H9 (cell line): ENCODE measurements around the gene CCDC33. TPM values are rescaled to one million over a fixed set of nuclear protein-coding genes. Genes with fewer than 3 reads are reported as not detected.

Source experiments
- DNase-seq: peaks from one replicate; pipeline ENCODE4 v3.0.0-alpha.2; 2017
- H2AFZ ChIP-seq: one replicate; pipeline ENCODE4 v1.6.1; 2013; ENCODE audit warnings: mild to moderate bottlenecking, low read length, control low read depth, moderate library complexity
- H2AK5ac ChIP-seq: 2 replicates; pipeline ENCODE4 v1.6.1; 2013; ENCODE audit warnings: low read length, control low read depth, mixed read lengths; ENCODE audit not compliant: insufficient read length
- H2BK120ac ChIP-seq: one replicate; pipeline ENCODE4 v1.6.1; 2013; ENCODE audit warnings: low read depth, mild to moderate bottlenecking, low read length, control low read depth, inconsistent platforms; ENCODE audit not compliant: poor library complexity, severe bottlenecking
- H2BK12ac ChIP-seq: 2 replicates; pipeline ENCODE4 v1.6.1; 2013; ENCODE audit warnings: low read length, control low read depth, mixed read lengths, low read depth; ENCODE audit not compliant: insufficient read length
- H2BK15ac ChIP-seq: 2 replicates; pipeline ENCODE4 v1.6.1; 2013; ENCODE audit warnings: low read depth, low read length, control low read depth
- H2BK20ac ChIP-seq: one replicate; pipeline ENCODE4 v1.6.1; 2013; ENCODE audit warnings: low read depth, mild to moderate bottlenecking, low read length, control low read depth, inconsistent platforms; ENCODE audit not compliant: poor library complexity, severe bottlenecking
- H2BK5ac ChIP-seq: 2 replicates; pipeline ENCODE4 v1.6.1; 2013; ENCODE audit warnings: low read length, control low read depth, mixed read lengths; ENCODE audit not compliant: insufficient read length
- H3K14ac ChIP-seq: 2 replicates; pipeline ENCODE4 v1.6.1; 2013; ENCODE audit warnings: low read length, control low read depth; ENCODE audit not compliant: insufficient read depth
- H3K18ac ChIP-seq: 2 replicates; pipeline ENCODE4 v1.6.1; 2013; ENCODE audit warnings: low read depth, mild to moderate bottlenecking, mixed read lengths, low read length, control low read depth; ENCODE audit not compliant: insufficient read length
- H3K23ac ChIP-seq: 2 replicates; pipeline ENCODE4 v1.6.1; 2013; ENCODE audit warnings: low read length, control low read depth, mixed read lengths, low read depth; ENCODE audit not compliant: insufficient read length
- H3K23me2 ChIP-seq: 2 replicates; pipeline ENCODE4 v1.6.1; 2013; ENCODE audit warnings: low read depth, mild to moderate bottlenecking, mixed read lengths, low read length, control low read depth; ENCODE audit not compliant: insufficient read length, poor library complexity, severe bottlenecking
- H3K27ac ChIP-seq: 2 replicates; pipeline ENCODE4 v1.5.1; 2013; ENCODE audit warnings: low read length, control low read depth, mixed read lengths, low read depth; ENCODE audit not compliant: insufficient read length
- H3K27me3 ChIP-seq: 2 replicates; pipeline ENCODE4 v1.6.1; 2013; ENCODE audit warnings: low read length, control low read depth, inconsistent platforms; ENCODE audit not compliant: insufficient read depth
- H3K4ac ChIP-seq: 2 replicates; pipeline ENCODE4 v1.6.1; 2013; ENCODE audit warnings: low read depth, mild to moderate bottlenecking, control low read depth, inconsistent platforms, low read length, moderate library complexity
- H3K4me1 ChIP-seq: 2 replicates; pipeline ENCODE4 v1.6.1; 2013; ENCODE audit warnings: low read length, control low read depth, inconsistent platforms; ENCODE audit not compliant: insufficient read depth
- H3K4me2 ChIP-seq: 2 replicates; pipeline ENCODE4 v1.6.1; 2013; ENCODE audit warnings: low read length, control low read depth, mixed read lengths; ENCODE audit not compliant: insufficient read length, insufficient read depth
- H3K56ac ChIP-seq: 2 replicates; pipeline ENCODE4 v1.6.1; 2013; ENCODE audit warnings: low read depth, mild to moderate bottlenecking, mixed read lengths, low read length, control low read depth; ENCODE audit not compliant: insufficient read length
- H3K79me1 ChIP-seq: 2 replicates; pipeline ENCODE4 v1.6.1; 2013; ENCODE audit warnings: low read depth, mild to moderate bottlenecking, moderate library complexity, low read length, control low read depth, inconsistent platforms; ENCODE audit not compliant: insufficient read depth, poor library complexity, severe bottlenecking
- H3K79me2 ChIP-seq: 2 replicates; pipeline ENCODE4 v1.6.1; 2013; ENCODE audit warnings: low read length, control low read depth, inconsistent platforms; ENCODE audit not compliant: insufficient read depth
- H3K9ac ChIP-seq: 2 replicates; pipeline ENCODE4 v1.6.1; 2013; ENCODE audit warnings: low read length, control low read depth, mixed read lengths; ENCODE audit not compliant: insufficient read length; ENCODE audit errors: extremely low read depth
- H3K9me3 ChIP-seq: one replicate; pipeline ENCODE4 v1.6.1; 2013; ENCODE audit warnings: low read depth, low read length, inconsistent platforms; ENCODE audit not compliant: control insufficient read depth
- H3T11ph ChIP-seq: one replicate; pipeline ENCODE4 v1.6.1; 2013; ENCODE audit warnings: mild to moderate bottlenecking, low read length, control low read depth, inconsistent platforms
- H4K20me1 ChIP-seq: one replicate; pipeline ENCODE4 v1.6.1; 2013; ENCODE audit not compliant: control insufficient read depth, insufficient read length, insufficient read depth
- H4K5ac ChIP-seq: 2 replicates; pipeline ENCODE4 v1.6.1; 2013; ENCODE audit warnings: low read depth, mild to moderate bottlenecking, mixed read lengths, low read length, control low read depth; ENCODE audit not compliant: insufficient read length
- H4K8ac ChIP-seq: replicated peaks from 2 replicates; pipeline ENCODE4 v1.6.1; 2013; ENCODE audit warnings: low read length, control low read depth, mixed read lengths, low read depth; ENCODE audit not compliant: insufficient read length
- H4K91ac ChIP-seq: 2 replicates; pipeline ENCODE4 v1.6.1; 2013; ENCODE audit warnings: low read depth, mild to moderate bottlenecking, moderate library complexity, mixed read lengths, low read length, control low read depth; ENCODE audit not compliant: insufficient read length
- H3K27ac Mint-ChIP-seq, 3 experiments: 2 replicates in 2 of 3; 3 replicates in 1 of 3; pipeline ENCODE4 v1.8.0; 2020 to 2021; ENCODE audit warnings: mixed read lengths in 3 of 3, mild to moderate bottlenecking in 1 of 3, moderate library complexity in 1 of 3
- H3K27me3 Mint-ChIP-seq: 2 replicates; pipeline ENCODE4 v1.8.0; 2021; ENCODE audit warnings: low read depth, mild to moderate bottlenecking, moderate library complexity, mixed read lengths
- H3K36me3 Mint-ChIP-seq, 3 experiments: 2 replicates in 2 of 3; 3 replicates in 1 of 3; pipeline ENCODE4 v1.8.0; 2020 to 2021; ENCODE audit warnings: low read depth in 3 of 3, mixed read lengths in 3 of 3; ENCODE audit not compliant: insufficient read depth in 1 of 3
- H3K4me1 Mint-ChIP-seq, 2 experiments: 2 replicates each; pipeline ENCODE4 v1.8.0; 2020; ENCODE audit warnings: mixed read lengths in 2 of 2
- H3K4me3 Mint-ChIP-seq, 2 experiments: 2 replicates in 1 of 2; 3 replicates in 1 of 2; pipeline ENCODE4 v1.8.0; 2020 to 2021; ENCODE audit warnings: mild to moderate bottlenecking in 2 of 2, mixed read lengths in 2 of 2, moderate library complexity in 1 of 2
- H3K9me3 Mint-ChIP-seq, 2 experiments: 2 replicates in 1 of 2; 3 replicates in 1 of 2; pipeline ENCODE4 v1.8.0; 2020; ENCODE audit warnings: mild to moderate bottlenecking in 2 of 2, mixed read lengths in 2 of 2, moderate library complexity in 1 of 2
- CTCF ChIP-seq: fragments of 200-600 bp; sonication (generic); conservative IDR thresholded peaks from 3 replicates; pipeline ENCODE4 v1.8.0; 2021; ENCODE audit warnings: antibody characterized with exemption, mild to moderate bottlenecking
- WGBS: extraction: QIAGEN DNeasy Blood & Tissue Kit; methylation state at CpG from one replicate; pipeline ENCODE4 v1.1.7; 2013; ENCODE audit warnings: missing lambda C conversion rate, low lambda C conversion rate, mixed read lengths; ENCODE audit not compliant: insufficient read length; ENCODE audit errors: extremely low coverage; 5-methylcytosine and 5-hydroxymethylcytosine counted together
- total RNA-seq: library from RNA; stranded (reverse); gene quantifications from 2 replicates; pipeline ENCODE4 v1.2.1, GENCODE V29; 2021

CCDC33 gene
- total RNA-seq, 1 experiment from 2014 or later = 4.6 TPM

GRCh38 chr15:74253211-74253921 lies 17.2 kb downstream of the CCDC33 start:
- Mint-ChIP-seq H3K9me3 (no peaks in the 10 kb centered on the region), H3K27me3 (peaks cover 27% of the 10 kb centered on the region), H3K27ac (peak overlapping the region in 1 of 3 experiments; percentile 46; a peak in 1 of 7 replicates), H3K4me1 (peaks cover 13 to 31% of the 10 kb centered on the region in 2 experiments), H3K4me3 (no peak overlapping the region), H3K36me3 (no peaks in the 10 kb centered on the region; a peak in 1 of 7 replicates)
- DNase-seq = no peak
- H3K4ac ChIP-seq = no peak overlapping the region
- H3K23me2 ChIP-seq = no peaks in the 10 kb centered on the region
- H2BK15ac ChIP-seq = no peak overlapping the region
- no peak overlapping the region for H3T11ph ChIP-seq
- H3K27ac ChIP-seq = no peak overlapping the region
- no peak overlapping the region for H3K9ac ChIP-seq
- no peak overlapping the region for H3K18ac ChIP-seq
- no peak overlapping the region for H3K56ac ChIP-seq
- H3K79me1 ChIP-seq = no peaks in the 10 kb centered on the region
- no peak overlapping the region for H2BK12ac ChIP-seq
- H4K91ac ChIP-seq = no peak overlapping the region
- no peak for TF ChIP-seq CTCF
- no peak overlapping the region for H4K5ac ChIP-seq
- no peak overlapping the region for H2BK120ac ChIP-seq
- no peak overlapping the region for H2BK20ac ChIP-seq
- no peak overlapping the region for H4K8ac ChIP-seq
- no peak overlapping the region for H3K14ac ChIP-seq
- H3K79me2 ChIP-seq = no peaks in the 10 kb centered on the region
- H3K9me3 ChIP-seq = no peaks in the 10 kb centered on the region
- H4K20me1 ChIP-seq = no peaks in the 10 kb centered on the region
- H2AK5ac ChIP-seq = no peak overlapping the region
- H2AFZ ChIP-seq = no peak overlapping the region
- H3K4me2 ChIP-seq = no peak overlapping the region
- H3K4me1 ChIP-seq = no peaks in the 10 kb centered on the region; the same call in 1 of the 2 replicates
- H2BK5ac ChIP-seq = no peak overlapping the region
- WGBS = no CpG with 5 or more reads among the region's 7 CpGs
- no peaks in the 10 kb centered on the region for H3K27me3 ChIP-seq
- no peak overlapping the region for H3K23ac ChIP-seq
